ENCODE data around the gene GPC2.
"Not testable (repeated sequence)": the region's sequence is repeated elsewhere in the genome, so short reads cannot be mapped to it uniquely, and the experiment has no call there.

GPC2 gene

DNA sequence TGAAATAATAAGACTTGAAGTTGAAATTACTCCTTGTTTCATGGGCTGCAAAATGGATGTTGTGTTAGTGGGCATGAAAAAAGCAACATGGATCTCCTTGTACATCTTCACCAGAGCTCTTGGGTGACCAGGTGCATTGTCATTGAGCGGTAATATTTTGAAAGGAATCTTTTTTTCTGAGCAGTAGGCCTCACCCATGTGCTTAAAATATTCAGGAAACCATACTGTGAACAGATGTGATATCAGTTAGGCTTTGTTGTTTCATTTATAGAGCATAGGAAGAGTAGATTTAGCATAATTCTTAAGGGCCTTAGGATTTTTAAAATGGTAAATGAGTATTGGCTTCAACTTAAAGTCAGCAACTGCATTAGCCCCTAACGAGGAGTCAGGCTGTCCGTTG is 15.8 kb upstream of the GPC2 start:
- no peaks in the 10 kb centered on the region for H3K27me3 ChIP-seq (ENCODE audit: insufficient read depth, low read length, poor library complexity)
- H3K27ac ChIP-seq (ENCODE audit: low read length) = no peak overlapping the region
- ATAC-seq (ENCODE audit: insufficient read depth, low read depth) (no peak), DNase-seq (no peak)
- no peak overlapping the region for H2AFZ ChIP-seq (ENCODE audit: low read depth, low read length)
- H3K4me2 ChIP-seq (ENCODE audit: insufficient read depth, low read length) = no peak overlapping the region
- no peaks in the 10 kb centered on the region for H3K4me1 ChIP-seq (ENCODE audit: insufficient read depth, low read length)
- no peaks in the 10 kb centered on the region for H4K20me1 ChIP-seq (ENCODE audit: insufficient read depth, low read length)
- no peaks in the 10 kb centered on the region for H3K9me3 ChIP-seq (ENCODE audit: insufficient read depth, low read length, severe bottlenecking)
- no peak for TF ChIP-seq EZH2 (IDR thresholded peaks at IDR 0.05; ENCODE audit: borderline replicate concordance, low read depth, low read length, severe bottlenecking)
- TF ChIP-seq, protein P1, sequence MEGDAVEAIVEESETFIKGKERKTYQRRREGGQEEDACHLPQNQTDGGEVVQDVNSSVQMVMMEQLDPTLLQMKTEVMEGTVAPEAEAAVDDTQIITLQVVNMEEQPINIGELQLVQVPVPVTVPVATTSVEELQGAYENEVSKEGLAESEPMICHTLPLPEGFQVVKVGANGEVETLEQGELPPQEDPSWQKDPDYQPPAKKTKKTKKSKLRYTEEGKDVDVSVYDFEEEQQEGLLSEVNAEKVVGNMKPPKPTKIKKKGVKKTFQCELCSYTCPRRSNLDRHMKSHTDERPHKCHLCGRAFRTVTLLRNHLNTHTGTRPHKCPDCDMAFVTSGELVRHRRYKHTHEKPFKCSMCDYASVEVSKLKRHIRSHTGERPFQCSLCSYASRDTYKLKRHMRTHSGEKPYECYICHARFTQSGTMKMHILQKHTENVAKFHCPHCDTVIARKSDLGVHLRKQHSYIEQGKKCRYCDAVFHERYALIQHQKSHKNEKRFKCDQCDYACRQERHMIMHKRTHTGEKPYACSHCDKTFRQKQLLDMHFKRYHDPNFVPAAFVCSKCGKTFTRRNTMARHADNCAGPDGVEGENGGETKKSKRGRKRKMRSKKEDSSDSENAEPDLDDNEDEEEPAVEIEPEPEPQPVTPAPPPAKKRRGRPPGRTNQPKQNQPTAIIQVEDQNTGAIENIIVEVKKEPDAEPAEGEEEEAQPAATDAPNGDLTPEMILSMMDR (IDR thresholded peaks at IDR 0.05; ENCODE audit: borderline replicate concordance, extremely low read depth, low read length, poor library complexity, severe bottlenecking) = no peak
- no peaks in the 10 kb centered on the region for H3K79me2 ChIP-seq (ENCODE audit: insufficient read depth, low read length)
- no peak overlapping the region for H3K9ac ChIP-seq (ENCODE audit: low read depth, low read length)
- H3K36me3 ChIP-seq (ENCODE audit: insufficient read depth, low read length) = no peaks in the 10 kb centered on the region
- H3K4me3 ChIP-seq (ENCODE audit: low read depth in 1 of 2, low read length in 2 of 2) = no peak overlapping the region

DNA sequence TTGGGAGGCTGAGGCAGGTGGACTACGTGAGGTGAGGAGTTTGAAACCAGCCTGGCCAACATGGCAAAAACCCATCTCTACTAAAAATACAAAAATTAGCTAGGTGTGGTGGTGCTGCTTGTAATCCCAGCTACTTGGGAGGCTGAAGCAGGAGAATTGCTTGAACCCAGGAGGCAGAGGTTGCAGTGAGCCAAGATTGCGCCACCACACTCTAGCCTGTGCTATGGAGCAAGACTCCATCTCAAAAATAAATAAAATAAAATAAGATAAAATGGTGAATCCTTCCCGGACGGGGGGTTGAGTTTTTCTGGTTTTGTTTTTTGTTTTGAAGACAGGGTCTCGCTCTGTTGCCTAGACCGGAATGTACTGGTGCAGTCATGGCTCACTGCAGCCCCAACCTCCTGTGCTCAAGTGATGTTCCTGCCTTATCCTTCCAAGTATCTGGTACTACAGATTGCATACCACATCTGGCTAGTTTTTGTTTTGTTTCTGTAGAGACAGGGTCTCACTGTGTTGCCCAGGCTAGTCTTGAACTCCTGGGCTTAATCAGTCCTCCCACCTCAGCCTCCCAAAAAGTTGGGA is 15.2 kb upstream of the GPC2 start:
- not testable (repeated sequence) for H3K9ac ChIP-seq (ENCODE audit: low read depth, low read length); H3K4me3 ChIP-seq (ENCODE audit: low read depth in 1 of 2, low read length in 2 of 2); H3K36me3 ChIP-seq (ENCODE audit: insufficient read depth, low read length); H2AFZ ChIP-seq (ENCODE audit: low read depth, low read length); H3K27ac ChIP-seq (ENCODE audit: low read length); H3K79me2 ChIP-seq (ENCODE audit: insufficient read depth, low read length); H3K4me2 ChIP-seq (ENCODE audit: insufficient read depth, low read length); H4K20me1 ChIP-seq (ENCODE audit: insufficient read depth, low read length); H3K9me3 ChIP-seq (ENCODE audit: insufficient read depth, low read length, severe bottlenecking); H3K4me1 ChIP-seq (ENCODE audit: insufficient read depth, low read length); DNase-seq; ATAC-seq (ENCODE audit: insufficient read depth, low read depth); H3K27me3 ChIP-seq (ENCODE audit: insufficient read depth, low read length, poor library complexity)

DNA sequence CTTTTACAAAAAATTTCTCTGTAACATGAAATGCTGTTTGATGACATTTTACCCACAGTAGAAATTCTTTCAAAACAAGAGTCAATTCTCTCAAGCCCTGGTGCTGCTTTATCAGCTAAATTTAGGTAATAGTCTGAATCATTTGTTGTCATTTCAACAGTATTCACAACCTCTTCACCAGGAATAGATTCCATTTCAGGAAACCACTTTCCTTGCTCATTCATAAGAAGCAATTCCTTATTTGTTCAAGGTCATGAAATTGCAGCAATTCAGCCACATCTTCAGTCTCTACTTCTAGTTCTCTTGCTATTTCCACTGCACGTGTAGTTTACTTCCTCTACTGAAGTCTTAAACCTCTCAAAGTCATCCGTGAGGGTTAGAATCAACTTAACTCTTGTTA is 14.6 kb upstream of the GPC2 start:
- no peak for ATAC-seq (ENCODE audit: insufficient read depth, low read depth)
- no peak overlapping the region for H3K4me3 ChIP-seq (ENCODE audit: low read depth in 1 of 2, low read length in 2 of 2)
- H3K9me3 ChIP-seq (ENCODE audit: insufficient read depth, low read length, severe bottlenecking) = no peaks in the 10 kb centered on the region
- no peak for DNase-seq
- no peak overlapping the region for H2AFZ ChIP-seq (ENCODE audit: low read depth, low read length)
- H4K20me1 ChIP-seq (ENCODE audit: insufficient read depth, low read length) = no peaks in the 10 kb centered on the region
- TF ChIP-seq, protein P1 (IDR thresholded peaks at IDR 0.05; ENCODE audit: borderline replicate concordance, extremely low read depth, low read length, poor library complexity, severe bottlenecking) = no peak
- TF ChIP-seq EZH2 (IDR thresholded peaks at IDR 0.05; ENCODE audit: borderline replicate concordance, low read depth, low read length, severe bottlenecking) = no peak
- H3K4me1 ChIP-seq (ENCODE audit: insufficient read depth, low read length) = no peaks in the 10 kb centered on the region
- H3K27me3 ChIP-seq (ENCODE audit: insufficient read depth, low read length, poor library complexity) = no peaks in the 10 kb centered on the region
- H3K9ac ChIP-seq (ENCODE audit: low read depth, low read length) = no peak overlapping the region
- H3K36me3 ChIP-seq (ENCODE audit: insufficient read depth, low read length) = no peaks in the 10 kb centered on the region
- H3K79me2 ChIP-seq (ENCODE audit: insufficient read depth, low read length) = no peaks in the 10 kb centered on the region
- no peak overlapping the region for H3K27ac ChIP-seq (ENCODE audit: low read length)
- no peak overlapping the region for H3K4me2 ChIP-seq (ENCODE audit: insufficient read depth, low read length)

DNA sequence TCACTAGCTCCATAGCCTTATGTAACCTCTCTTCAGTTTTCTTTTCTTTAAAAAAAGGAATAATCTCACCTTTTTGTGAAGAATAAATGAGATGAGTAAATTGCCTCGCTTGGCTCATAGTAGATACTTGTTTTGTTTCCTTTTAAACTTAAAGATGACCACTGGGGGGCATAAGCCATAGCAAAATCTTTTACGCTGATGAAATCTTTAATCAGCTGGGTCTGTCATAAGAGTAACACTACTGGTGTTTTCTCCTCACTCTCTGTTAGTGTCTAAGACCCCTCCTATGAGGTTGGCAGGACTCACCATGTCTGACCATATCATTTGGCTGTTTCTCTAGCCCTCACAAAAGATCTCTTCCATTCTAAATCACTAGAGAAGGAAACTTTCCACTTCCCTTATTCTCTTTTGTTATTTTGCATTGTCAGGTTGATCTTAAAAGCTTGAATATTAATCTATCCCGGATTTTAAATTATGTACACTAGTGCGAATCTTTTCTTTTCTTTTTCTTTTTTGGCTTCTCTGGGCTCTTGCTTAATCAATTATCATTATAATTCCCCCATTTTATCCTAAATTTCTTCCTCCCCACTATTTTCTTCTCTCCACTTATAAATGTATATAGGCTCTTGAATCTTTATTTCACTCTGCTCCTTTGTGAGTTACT is 13.0 kb upstream of the GPC2 start:
- H3K9me3 ChIP-seq (ENCODE audit: insufficient read depth, low read length, severe bottlenecking) = no peaks in the 10 kb centered on the region
- no peaks in the 10 kb centered on the region for H3K79me2 ChIP-seq (ENCODE audit: insufficient read depth, low read length)
- H4K20me1 ChIP-seq (ENCODE audit: insufficient read depth, low read length) = no peaks in the 10 kb centered on the region
- H3K9ac ChIP-seq (ENCODE audit: low read depth, low read length) = no peak overlapping the region
- TF ChIP-seq EZH2 (IDR thresholded peaks at IDR 0.05; ENCODE audit: borderline replicate concordance, low read depth, low read length, severe bottlenecking) = no peak
- TF ChIP-seq, protein P1 (IDR thresholded peaks at IDR 0.05; ENCODE audit: borderline replicate concordance, extremely low read depth, low read length, poor library complexity, severe bottlenecking) = peak; percentile 41
- no peaks in the 10 kb centered on the region for H3K4me1 ChIP-seq (ENCODE audit: insufficient read depth, low read length)
- H3K27me3 ChIP-seq (ENCODE audit: insufficient read depth, low read length, poor library complexity) = no peaks in the 10 kb centered on the region
- H3K27ac ChIP-seq (ENCODE audit: low read length) = no peak overlapping the region
- no peaks in the 10 kb centered on the region for H3K36me3 ChIP-seq (ENCODE audit: insufficient read depth, low read length)
- DNase-seq (no peak), ATAC-seq (ENCODE audit: insufficient read depth, low read depth) (peak; percentile 47; the same call in 1 of the 3 replicates)
- no peak overlapping the region for H3K4me3 ChIP-seq (ENCODE audit: low read depth in 1 of 2, low read length in 2 of 2)
- H3K4me2 ChIP-seq (ENCODE audit: insufficient read depth, low read length) = no peak overlapping the region
- H2AFZ ChIP-seq (ENCODE audit: low read depth, low read length) = no peak overlapping the region

All from DND-41 (cell line).